ENCODE measurements around the gene SRSF6.

DNA sequence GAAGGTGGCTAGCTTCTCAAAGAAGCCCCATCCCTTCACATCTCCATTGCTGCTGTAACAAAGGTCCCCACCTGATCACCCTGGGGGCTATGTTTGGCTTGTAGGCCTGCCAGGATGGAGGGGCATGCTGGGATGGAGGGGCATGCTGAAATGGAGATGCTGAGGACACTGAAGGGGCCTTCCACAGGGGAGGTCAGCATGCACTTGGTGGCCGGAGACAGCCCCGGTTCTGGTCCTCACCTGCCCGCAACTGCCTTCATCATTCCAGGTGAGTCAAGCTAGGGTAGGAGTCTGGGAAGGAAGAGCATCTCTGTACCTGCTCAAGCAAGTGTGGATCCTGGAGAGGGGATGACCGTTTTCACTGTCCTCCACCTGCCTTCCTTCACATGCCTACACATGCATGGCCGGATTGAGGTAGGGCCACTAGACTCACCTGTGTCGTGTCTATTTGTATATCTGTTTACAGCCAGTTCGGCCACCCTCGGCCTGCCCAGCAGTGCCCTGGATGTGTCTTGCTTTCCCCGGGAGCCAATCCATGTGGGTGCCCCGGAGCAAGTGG lies 55.8 kb downstream of the SRSF6 start:
- TF ChIP-seq, protein P1, sequence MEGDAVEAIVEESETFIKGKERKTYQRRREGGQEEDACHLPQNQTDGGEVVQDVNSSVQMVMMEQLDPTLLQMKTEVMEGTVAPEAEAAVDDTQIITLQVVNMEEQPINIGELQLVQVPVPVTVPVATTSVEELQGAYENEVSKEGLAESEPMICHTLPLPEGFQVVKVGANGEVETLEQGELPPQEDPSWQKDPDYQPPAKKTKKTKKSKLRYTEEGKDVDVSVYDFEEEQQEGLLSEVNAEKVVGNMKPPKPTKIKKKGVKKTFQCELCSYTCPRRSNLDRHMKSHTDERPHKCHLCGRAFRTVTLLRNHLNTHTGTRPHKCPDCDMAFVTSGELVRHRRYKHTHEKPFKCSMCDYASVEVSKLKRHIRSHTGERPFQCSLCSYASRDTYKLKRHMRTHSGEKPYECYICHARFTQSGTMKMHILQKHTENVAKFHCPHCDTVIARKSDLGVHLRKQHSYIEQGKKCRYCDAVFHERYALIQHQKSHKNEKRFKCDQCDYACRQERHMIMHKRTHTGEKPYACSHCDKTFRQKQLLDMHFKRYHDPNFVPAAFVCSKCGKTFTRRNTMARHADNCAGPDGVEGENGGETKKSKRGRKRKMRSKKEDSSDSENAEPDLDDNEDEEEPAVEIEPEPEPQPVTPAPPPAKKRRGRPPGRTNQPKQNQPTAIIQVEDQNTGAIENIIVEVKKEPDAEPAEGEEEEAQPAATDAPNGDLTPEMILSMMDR (IDR thresholded peaks at IDR 0.05; ENCODE audit: low read depth, low read length) = no peak
- no peak for TF ChIP-seq POLR2A (IDR thresholded peaks at IDR 0.05; ENCODE audit: extremely low read depth, insufficient read length)

Data from NB4 (cell line).